NCI-H128 (cell line): ENCODE data around the gene FLRT1.
"Not testable (repeated sequence)": the region's sequence is repeated elsewhere in the genome, so short reads cannot be mapped to it uniquely, and the experiment has no call there.

Source experiments
- DNase-seq: peaks from one replicate; lab custom pipeline; 2025; ENCODE audit not compliant: unreplicated experiment; lab: John Stamatoyannopoulos, UW

FLRT1 gene

DNA sequence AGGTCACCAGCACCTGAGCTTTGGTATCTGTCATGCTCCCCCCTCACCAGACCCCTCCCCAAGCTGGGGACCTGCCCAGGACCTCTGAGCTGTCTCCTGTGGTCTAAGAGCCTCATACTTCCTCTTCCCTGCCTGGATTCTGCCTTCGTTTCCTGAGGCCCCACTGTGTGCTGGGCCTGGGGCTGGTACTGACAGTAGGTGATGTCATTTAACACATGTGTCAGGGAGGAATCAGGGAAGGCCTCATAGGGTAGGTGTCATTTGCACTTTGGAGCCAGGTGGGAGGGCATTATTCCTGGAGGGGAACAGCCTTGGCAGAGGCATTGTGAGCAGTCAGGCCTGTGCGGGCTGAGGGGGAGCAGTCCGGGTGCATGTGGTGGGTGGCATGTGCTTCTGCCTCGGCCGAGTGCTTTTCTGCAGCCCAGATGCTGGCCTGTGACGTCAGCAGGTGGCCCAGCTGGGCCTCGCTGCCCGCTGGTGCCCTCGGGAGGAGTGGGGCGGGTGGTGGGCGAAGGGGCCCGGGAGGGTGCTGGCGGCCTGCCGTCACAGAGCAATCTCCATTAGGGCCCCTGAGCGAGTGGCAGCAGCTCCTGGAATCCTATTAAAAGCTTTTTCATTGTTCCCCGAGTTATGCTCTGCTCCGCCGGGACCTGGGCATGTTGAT lies 9.1 kb downstream of the FLRT1 start:
- peak; percentile 37 for DNase-seq

DNA sequence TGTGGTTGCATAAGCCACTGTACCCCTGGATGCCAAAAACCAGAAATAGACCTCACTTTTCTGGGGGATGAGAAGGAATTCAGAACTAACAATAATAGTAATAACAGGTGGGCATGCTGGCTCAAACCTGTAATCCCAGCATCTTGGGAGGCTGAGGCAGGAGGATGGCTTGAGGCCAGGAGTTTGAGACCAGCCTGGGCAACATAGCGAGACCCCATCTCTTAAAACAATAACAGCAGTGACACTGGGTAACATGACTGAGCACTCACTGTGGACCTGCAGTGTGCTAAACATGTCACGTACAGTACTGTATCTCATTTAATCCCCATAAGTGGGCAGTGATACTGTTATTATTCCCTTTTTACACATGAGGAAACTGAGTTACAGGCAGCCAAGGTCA lies 10.0 kb downstream of the FLRT1 start:
- DNase-seq: no peak

DNA sequence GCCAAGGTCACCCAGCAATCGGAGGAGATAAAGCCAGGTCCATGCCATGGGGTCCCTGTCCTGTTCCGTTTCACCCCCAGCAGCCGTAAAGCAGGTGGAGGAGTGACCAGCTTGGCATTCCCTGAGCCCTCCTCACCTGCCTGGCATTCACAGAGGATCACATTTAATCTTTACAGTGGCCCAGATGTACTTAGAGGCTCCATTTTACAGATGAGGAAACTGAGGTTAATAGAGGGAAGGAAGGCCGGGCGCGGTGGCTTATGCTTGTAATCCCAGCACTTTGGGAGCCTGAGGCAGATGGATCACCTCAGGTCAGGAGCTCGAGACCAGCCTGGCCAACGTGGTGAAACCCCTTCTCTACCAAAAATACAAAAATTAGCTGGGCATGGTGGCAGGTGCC lies 11.6 kb downstream of the FLRT1 start:
- DNase-seq: not testable (repeated sequence)

GRCh38 chr11:64048042-64048854 lies 12.5 kb downstream of the FLRT1 start:
- no peak for DNase-seq

DNA sequence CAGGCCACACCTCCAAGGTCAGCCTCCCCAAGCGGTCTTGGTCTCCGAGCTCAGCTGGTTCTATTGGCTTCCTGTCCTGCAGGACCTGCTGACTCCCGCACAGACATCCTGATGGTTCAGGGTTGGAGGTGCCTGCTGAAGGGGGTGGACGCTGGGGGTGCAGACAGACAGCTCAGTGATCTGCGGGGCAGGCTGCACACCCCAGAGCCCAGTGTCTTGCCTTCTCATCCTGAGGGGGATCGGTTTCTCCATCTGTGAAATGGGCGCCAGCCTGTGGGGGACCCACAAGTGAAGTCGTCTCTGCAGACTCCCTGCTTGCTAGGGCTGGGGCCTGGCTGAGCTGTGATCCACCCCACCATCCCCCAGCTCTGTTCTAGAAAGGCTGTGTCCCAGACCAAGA lies 13.8 kb downstream of the FLRT1 start:
- no peak for DNase-seq

DNA sequence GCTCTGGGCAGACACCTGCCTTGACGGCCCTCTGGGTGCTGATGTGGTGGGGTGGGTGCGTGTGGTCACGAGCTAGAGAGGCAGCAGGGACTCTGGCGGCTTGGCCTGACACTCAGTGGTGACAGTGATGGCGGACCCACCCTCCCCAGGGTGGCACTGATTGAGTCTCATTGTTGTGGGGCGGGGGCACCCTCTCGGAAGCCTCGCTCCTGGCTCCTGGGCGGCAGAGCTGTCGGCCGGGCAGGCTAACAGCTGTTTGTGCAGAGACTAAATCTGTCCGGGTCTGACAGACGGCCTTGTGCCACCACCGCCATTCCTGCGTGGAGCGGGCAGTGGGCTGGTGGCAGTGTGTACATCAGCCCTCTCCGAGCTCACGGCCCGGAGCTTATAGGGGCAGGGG lies 15.6 kb downstream of the FLRT1 start:
- no peak for DNase-seq

DNA sequence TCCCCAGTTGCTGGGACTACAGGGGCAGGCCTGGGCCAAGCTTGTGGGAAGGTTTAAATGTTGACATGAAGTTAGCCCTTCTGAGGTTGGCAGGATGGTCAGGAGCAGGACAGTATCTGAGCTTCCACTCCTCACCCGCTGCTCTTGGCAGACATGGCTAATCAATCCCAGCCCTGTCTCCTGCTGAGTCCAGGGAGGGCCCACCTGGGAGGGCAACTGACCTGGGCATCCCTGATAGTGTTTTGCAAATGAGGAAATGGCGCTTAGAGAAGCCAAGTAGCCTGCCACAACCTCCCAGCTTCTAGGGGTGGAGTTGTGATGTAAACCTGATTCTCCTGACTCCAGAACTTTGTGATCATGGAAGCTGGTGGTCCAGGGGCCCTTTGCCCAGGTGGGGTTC lies 16.7 kb downstream of the FLRT1 start:
- no peak for DNase-seq

GRCh38 chr11:64052938-64053622 lies 17.3 kb downstream of the FLRT1 start:
- no peak for DNase-seq

- no peak for DNase-seq
Observed at GRCh38 chr11:64053699-64054098, 18.0 kb downstream of the FLRT1 start.

DNA sequence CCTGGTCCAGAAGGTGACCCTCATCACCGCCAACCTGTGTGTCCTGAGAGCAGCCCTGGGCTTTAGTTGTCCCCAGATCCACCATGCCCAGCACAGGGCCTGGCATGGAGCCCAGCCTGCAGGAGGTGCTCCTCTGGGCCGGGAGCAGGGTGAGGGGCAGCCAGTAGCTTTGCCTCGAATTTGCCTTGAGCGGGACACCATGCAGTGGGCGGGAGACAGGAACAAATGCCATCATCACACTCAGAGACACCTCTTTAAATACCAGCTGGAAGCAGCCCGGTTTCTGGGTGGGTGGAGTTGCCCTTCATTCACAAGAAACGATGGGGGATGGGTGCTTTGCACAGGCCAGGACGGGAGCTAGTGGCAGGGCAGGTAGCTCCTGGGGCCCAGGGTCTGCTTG lies 19.3 kb downstream of the FLRT1 start:
- no peak for DNase-seq

GRCh38 chr11:64056213-64056785 lies 20.6 kb downstream of the FLRT1 start:
- no peak for DNase-seq

GRCh38 chr11:64056861-64057260 lies 21.1 kb downstream of the FLRT1 start:
- no peak for DNase-seq

GRCh38 chr11:64057890-64058289 lies 22.2 kb downstream of the FLRT1 start:
- DNase-seq: no peak

GRCh38 chr11:64058494-64058893 lies 22.8 kb downstream of the FLRT1 start:
- DNase-seq: no peak

- no peak for DNase-seq
Observed at GRCh38 chr11:64059339-64060140, 23.8 kb downstream of the FLRT1 start.

- DNase-seq: no peak
Observed at GRCh38 chr11:64060263-64060860, 24.6 kb downstream of the FLRT1 start.

DNA sequence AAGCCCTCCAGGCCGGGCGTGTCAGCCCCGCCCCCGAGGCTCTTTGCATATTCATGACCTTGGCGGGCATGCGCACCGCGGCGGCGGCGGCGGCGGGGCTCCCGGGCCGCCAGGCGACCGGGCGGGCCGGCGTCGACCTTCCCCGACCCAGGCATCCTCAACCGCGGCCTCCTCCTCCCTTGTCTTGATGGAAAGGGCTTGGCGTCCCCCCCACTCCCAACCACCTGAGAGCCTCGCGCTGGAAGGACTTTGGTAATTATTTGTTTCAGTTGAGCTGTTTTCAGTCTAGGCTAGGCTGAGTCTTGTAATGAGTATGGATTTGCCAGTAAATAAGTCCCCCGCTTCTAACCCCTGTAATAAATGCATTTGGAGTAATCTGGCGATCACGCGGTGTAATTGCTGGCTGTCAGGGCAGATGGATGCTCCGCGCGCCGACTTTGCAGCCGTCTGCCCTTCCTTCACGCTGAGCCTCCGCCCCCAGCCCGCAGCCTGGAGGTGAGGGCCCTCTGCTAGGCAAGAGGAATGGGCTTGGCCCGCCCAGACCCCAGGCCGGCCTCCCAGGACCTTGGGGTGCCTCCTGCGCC lies 25.2 kb downstream of the FLRT1 start:
- DNase-seq: no peak

GRCh38 chr11:64062185-64063039 lies 26.7 kb downstream of the FLRT1 start:
- no peak for DNase-seq

DNA sequence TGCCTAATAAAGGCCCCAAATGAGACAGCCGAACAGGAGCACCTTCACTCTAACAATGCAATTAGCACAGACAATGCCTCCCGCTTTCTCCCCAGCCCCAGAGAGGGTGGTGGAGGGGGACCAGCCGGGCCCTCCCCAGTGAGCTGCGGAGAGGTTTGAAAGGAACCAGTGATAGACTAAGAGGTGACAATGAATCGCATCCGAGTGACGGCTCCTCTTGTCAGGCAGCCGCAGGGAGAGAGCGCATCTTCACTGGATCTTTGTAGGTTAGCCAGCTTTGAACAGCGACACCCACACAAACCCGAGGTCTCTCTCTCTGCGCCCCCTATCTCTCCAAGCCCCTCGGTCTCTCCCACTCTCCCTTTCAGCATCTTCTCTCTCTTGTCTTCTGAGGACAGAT lies 28.0 kb downstream of the FLRT1 start:
- DNase-seq: no peak
